Adrenal gland (tissue), 12 donors: ENCODE results near the gene DYRK1A. TPM values are rescaled to one million over a fixed set of nuclear protein-coding genes. Genes with fewer than 3 reads are reported as not detected.
A peak's percentile ranks its signal among the peaks of the same experiment; 100 is the strongest.

ENCODE experiments used
- DNase-seq, 7 donors: peaks; one replicate each; pipeline ENCODE4 v3.0.0-alpha.2; 2019 to 2020
- H3K27ac ChIP-seq, 5 donors: fragments of 200-600 bp; sonication (generic) in 4 of 5; 1 replicate in 3 of 5; 2 replicates in 2 of 5; pipeline versions ENCODE4 v1.5.1 to v1.8.0; 2016 to 2020; ENCODE audit warnings: mild to moderate bottlenecking in 1 of 5
- H3K27me3 ChIP-seq: fragments of 200-600 bp; 2 replicates; pipeline ENCODE4 v1.8.0; 2021
- H3K36me3 ChIP-seq, 2 donors: fragments of 200-600 bp; replicated peaks in 1 of 2; 1 replicate in 1 of 2; 2 replicates in 1 of 2; pipeline versions ENCODE4 v1.5.1 to v1.8.0; 2018 to 2022
- H3K4me1 ChIP-seq, 2 donors: fragments of 200-600 bp; replicated peaks in 1 of 2; 1 replicate in 1 of 2; 2 replicates in 1 of 2; pipeline versions ENCODE4 v1.5.1 to v1.8.0; 2018 to 2021
- H3K4me3 ChIP-seq, 4 donors: fragments of 200-600 bp; sonication (generic) in 3 of 4; one replicate each; pipeline ENCODE4 v1.5.1; 2016 to 2018
- H3K9me3 ChIP-seq, 3 donors: fragments of 200-600 bp; sonication (generic) in 1 of 3; replicated peaks in 1 of 3; 1 replicate in 2 of 3; 2 replicates in 1 of 3; pipeline versions ENCODE4 v1.5.1 to v1.8.0; 2016 to 2021
- CTCF ChIP-seq, 6 experiments: fragments of 450-650 bp in 4 of 6; fragments of 200-600 bp in 2 of 6; sonication (generic) in 1 of 6; IDR thresholded peaks; 1 replicate in 5 of 6; 2 replicates in 1 of 6; pipeline versions ENCODE4 v1.5.1 to v1.8.0; 2016 to 2021; ENCODE audit warnings: antibody characterized with exemption in 6 of 6, mild to moderate bottlenecking in 2 of 6, moderate library complexity in 1 of 6
- POLR2A ChIP-seq, 2 donors: fragments of 450-650 bp; IDR thresholded peaks; one replicate each; pipeline ENCODE4 v1.6.1; 2017; ENCODE audit warnings: antibody characterized with exemption in 2 of 2, mild to moderate bottlenecking in 2 of 2, moderate library complexity in 1 of 2
- WGBS, 4 donors: extraction: QIAGEN DNeasy Blood & Tissue Kit in 2 of 4; methylation state at CpG; one replicate each; pipeline versions ENCODE4 v1.1.5 to v1.1.7; 2013 to 2017; 5-methylcytosine and 5-hydroxymethylcytosine counted together
- intact Hi-C, 2 donors: fragments of 100-400 bp; cut with DNase I; formaldehyde crosslinking; loops; one replicate each; pipeline versions ENCODE4 v1.14.1 to v1.15.0; 2022 to 2023
- polyA plus RNA-seq, 3 donors: library from polyadenylated mRNA; stranded (reverse); fragments of 200-250 nt in 2 of 3; fragments of 350-450 nt in 1 of 3; fragmentation: Illumina TruSeq in 1 of 3; extraction: RNeasy Lipid Tissue Mini Kit (QIAGEN cat#74804) in 1 of 3; gene quantifications; one replicate each; pipeline ENCODE4 v1.2.3, GENCODE V29; 2013 to 2014
- total RNA-seq, 9 donors: library from RNA; depleted of rRNA in 4 of 9; stranded (reverse); fragments of >200 nt in 4 of 9; fragments of 120-200 nt in 1 of 9; fragmentation: NEBNext Ultra II Directional in 1 of 9; extraction: Animal tissue kit (Norgen Biotek cat#: 25700) in 1 of 9; gene quantifications; one replicate each; pipeline versions ENCODE4 v1.1.0 to v1.2.4, GENCODE V29; 2013 to 2023
- donor health status: healthy with polysubstance abuse.
- donor health status: Bipolar disorder and iron deficiency.
- donor health status: DM: yes; HTN: yes; CAD: no.
- donor health status: DM: no; HTN: no; CAD: no.
- donor health status: DM: no; HTN: no; CAD: no.
- donor health status: DM: yes; HTN: yes; CAD: no.

The DYRK1A gene
- total and polyA plus RNA-seq, 12 donors, result 23.6 to 92.3 (median 57.7) TPM

GRCh38 chr21:37367336-37367702 is 746 bp downstream of the DYRK1A start:
- peaks cover 38 to 45% of the 10 kb centered on the region in 2 donors for H3K4me1 ChIP-seq
- H3K4me3 ChIP-seq, result peak overlapping the region in 3 of 4 donors; percentile 49 to 98 (median 97)
- no peak for DNase-seq
- H3K36me3 ChIP-seq, result no peaks in the 10 kb centered on the region
- intact Hi-C loops, result loop anchor here in 1 of 2 donors (10.0 kb wide), 1 partner anchor 103 kb away; the partner anchor contains the start of gene VPS26C
- no peaks in the 10 kb centered on the region for H3K27me3 ChIP-seq
- 0 to 1% methylated on average over 47 to 53 of the region's 61 CpGs; no CpG with 5 or more reads in 2 of the 4 donors for WGBS, 4 donors
- peak overlapping the region; percentile 98 to 100 (median 100) for H3K27ac ChIP-seq
- no peaks in the 10 kb centered on the region for H3K9me3 ChIP-seq
- TF ChIP-seq POLR2A (IDR thresholded peaks at IDR 0.05) (no peak), CTCF (IDR thresholded peaks at IDR 0.05) (no peak)

GRCh38 chr21:37367703-37368540 is 1.3 kb downstream of the DYRK1A start:
- no peaks in the 10 kb centered on the region for H3K9me3 ChIP-seq
- H3K27me3 ChIP-seq, result no peaks in the 10 kb centered on the region
- H3K4me1 ChIP-seq, result peaks cover 38 to 51% of the 10 kb centered on the region in 2 donors
- peak overlapping the region; percentile 80 to 100 (median 100) for H3K27ac ChIP-seq
- intact Hi-C loops, result loop anchor here in 1 of 2 donors (10.0 kb wide), 1 partner anchor 103 kb away; the partner anchor contains the start of gene VPS26C
- DNase-seq, result peak; percentile 44 to 68 (median 56)
- H3K4me3 ChIP-seq, result peak overlapping the region; percentile 26 to 98 (median 80)
- TF ChIP-seq POLR2A (IDR thresholded peaks at IDR 0.05), result no peak
- TF ChIP-seq CTCF (IDR thresholded peaks at IDR 0.05), result no peak
- WGBS, 4 donors, result 0 to 3% (median 1%) methylated on average over 8 to 68 of the region's 68 CpGs
- no peaks in the 10 kb centered on the region for H3K36me3 ChIP-seq

- H3K4me3 ChIP-seq, result peak overlapping the region; percentile 26 to 98 (median 80)
- H3K4me1 ChIP-seq, result peaks cover 38 to 58% of the 10 kb centered on the region in 2 donors
- H3K27me3 ChIP-seq, result no peaks in the 10 kb centered on the region
- no peaks in the 10 kb centered on the region for H3K36me3 ChIP-seq
- intact Hi-C loops, result loop anchor here in 1 of 2 donors (10.0 kb wide), 1 partner anchor 104 kb away; the partner anchor contains the start of gene VPS26C
- 6% methylated on average over 9 of the region's 9 CpGs for WGBS, 4 donors
- DNase-seq, result peak in 2 of 7 donors; percentile 25 to 37
- peak overlapping the region; percentile 80 to 100 (median 100) for H3K27ac ChIP-seq
- TF ChIP-seq CTCF (IDR thresholded peaks at IDR 0.05) (no peak), POLR2A (IDR thresholded peaks at IDR 0.05) (peak in 1 of 2 donors; percentile 22)
- no peaks in the 10 kb centered on the region for H3K9me3 ChIP-seq
These were observed 2.1 kb downstream of the DYRK1A start for GRCh38 chr21:37368541-37369279.
